ENCODE measurements around the gene GNG12.

The GNG12 gene

DNA sequence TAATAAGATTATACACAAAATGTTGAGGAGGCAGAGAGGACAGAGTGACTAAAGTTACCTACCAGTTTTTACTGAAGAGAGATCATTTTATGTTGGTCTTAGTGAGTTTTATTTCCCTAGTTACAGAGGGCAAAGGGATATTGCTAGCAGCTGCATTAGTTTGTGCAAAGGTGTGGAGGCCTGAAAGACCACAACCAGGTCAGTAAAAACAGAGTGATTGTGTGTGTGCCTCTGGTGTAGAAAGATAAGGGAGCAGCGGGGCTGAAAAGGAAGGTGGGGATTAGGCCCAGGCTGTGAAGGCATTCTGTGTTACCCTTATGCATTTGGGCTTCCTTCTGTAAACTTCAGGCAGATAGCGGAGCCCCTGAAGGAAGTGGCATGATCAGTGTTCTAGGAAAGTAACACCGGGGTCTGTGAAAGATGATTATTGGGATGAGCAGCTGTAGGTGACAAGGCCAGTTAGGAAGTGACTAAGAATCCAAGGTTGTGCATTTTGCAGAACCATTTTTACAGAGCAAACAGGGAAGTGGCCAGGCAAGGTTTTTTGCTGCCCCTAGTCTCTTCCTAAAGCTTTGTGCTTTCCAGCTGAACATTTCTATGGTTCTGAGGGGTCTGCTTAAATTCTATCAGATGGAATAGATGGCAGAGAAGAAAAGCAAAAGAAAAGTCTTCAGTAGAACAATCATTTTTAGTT, 144.6 kb downstream of the GNG12 start:
- H3K9me3 ChIP-seq (replicated peaks in 1 of 11): no peaks in the 10 kb centered on the region
- peaks cover 0 to 48% (median 22%) of the 10 kb centered on the region in 11 experiments; a peak in 16 of 22 replicates for H4K20me1 ChIP-seq
- TF ChIP-seq Cebpa-rat (IDR thresholded peaks at IDR 0.05): no peak
- peak overlapping the region in 3 of 11 experiments; percentile 1 to 21 (median 4); a peak in 2 of 22 replicates for H3K27ac ChIP-seq
- H3K9ac ChIP-seq: peak overlapping the region in 1 of 11 experiments; percentile 9; a peak in 2 of 22 replicates
- H3K4me1 ChIP-seq: peaks cover 22 to 40% (median 32%) of the 10 kb centered on the region in 10 experiments
- H3K4me2 ChIP-seq: peak overlapping the region in 10 of 11 experiments; percentile 10 to 92 (median 62); a peak in 17 of 22 replicates
- H3K27me3 ChIP-seq: no peaks in the 10 kb centered on the region
- H3K4me3 ChIP-seq: 0 out of 20 replicates have a peak overlapping the region, but pooled peaks of 1 of the 10 experiments have one; percentile 14
- peaks cover 0 to 34% (median 31%) of the 10 kb centered on the region in 11 experiments; a peak in 18 of 22 replicates for H3K36me3 ChIP-seq

DNA sequence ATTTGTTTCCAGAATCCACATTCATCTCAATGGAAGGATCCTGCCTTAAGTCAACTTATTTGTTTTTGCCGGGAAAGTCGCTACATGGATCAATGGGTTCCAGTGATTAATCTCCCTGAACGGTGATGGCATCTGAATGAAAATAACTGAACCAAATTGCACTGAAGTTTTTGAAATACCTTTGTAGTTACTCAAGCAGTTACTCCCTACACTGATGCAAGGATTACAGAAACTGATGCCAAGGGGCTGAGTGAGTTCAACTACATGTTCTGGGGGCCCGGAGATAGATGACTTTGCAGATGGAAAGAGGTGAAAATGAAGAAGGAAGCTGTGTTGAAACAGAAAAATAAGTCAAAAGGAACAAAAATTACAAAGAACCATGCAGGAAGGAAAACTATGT, 145.6 kb downstream of the GNG12 start:
- no peaks in the 10 kb centered on the region for H3K27me3 ChIP-seq
- peaks cover 0 to 34% (median 31%) of the 10 kb centered on the region in 11 experiments; a peak in 18 of 22 replicates for H3K36me3 ChIP-seq
- H3K27ac ChIP-seq: no peak overlapping the region
- peak overlapping the region in 9 of 10 experiments; percentile 81 to 99 (median 92); a peak in 13 of 20 replicates for H3K4me3 ChIP-seq
- TF ChIP-seq Cebpa-rat (IDR thresholded peaks at IDR 0.05): no peak
- H3K4me1 ChIP-seq: peaks cover 22 to 51% (median 32%) of the 10 kb centered on the region in 10 experiments
- H4K20me1 ChIP-seq: peaks cover 0 to 48% (median 22%) of the 10 kb centered on the region in 11 experiments; a peak in 16 of 22 replicates
- peak overlapping the region; percentile 79 to 92 (median 88) for H3K4me2 ChIP-seq
- peak overlapping the region in 1 of 11 experiments; percentile 93; a peak in 3 of 22 replicates for H3K9ac ChIP-seq
- no peaks in the 10 kb centered on the region for H3K9me3 ChIP-seq (replicated peaks in 1 of 11)

- Histone ChIP-seq H3K27me3 (no peaks in the 10 kb centered on the region), H4K20me1 (peaks cover 0 to 48% (median 22%) of the 10 kb centered on the region in 11 experiments; a peak in 16 of 22 replicates), H3K4me1 (peaks cover 22 to 53% (median 32%) of the 10 kb centered on the region in 10 experiments), H3K9me3 (replicated peaks in 1 of 11) (no peaks in the 10 kb centered on the region), H3K4me3 (peak overlapping the region; percentile 79 to 99 (median 91); a peak in 19 of 20 replicates), H3K9ac (peak overlapping the region in 10 of 11 experiments; percentile 83 to 95 (median 92); a peak in 18 of 22 replicates), H3K27ac (peak overlapping the region in 10 of 11 experiments; percentile 82 to 94 (median 90); a peak in 16 of 22 replicates), H3K4me2 (peak overlapping the region; percentile 79 to 92 (median 88)), H3K36me3 (peaks cover 0 to 34% (median 31%) of the 10 kb centered on the region in 11 experiments; a peak in 18 of 22 replicates)
- no peak for TF ChIP-seq Cebpa-rat (IDR thresholded peaks at IDR 0.05)
Measured at GRCh38 chr1:67687198-67687545, 146.1 kb downstream of the GNG12 start.

DNA sequence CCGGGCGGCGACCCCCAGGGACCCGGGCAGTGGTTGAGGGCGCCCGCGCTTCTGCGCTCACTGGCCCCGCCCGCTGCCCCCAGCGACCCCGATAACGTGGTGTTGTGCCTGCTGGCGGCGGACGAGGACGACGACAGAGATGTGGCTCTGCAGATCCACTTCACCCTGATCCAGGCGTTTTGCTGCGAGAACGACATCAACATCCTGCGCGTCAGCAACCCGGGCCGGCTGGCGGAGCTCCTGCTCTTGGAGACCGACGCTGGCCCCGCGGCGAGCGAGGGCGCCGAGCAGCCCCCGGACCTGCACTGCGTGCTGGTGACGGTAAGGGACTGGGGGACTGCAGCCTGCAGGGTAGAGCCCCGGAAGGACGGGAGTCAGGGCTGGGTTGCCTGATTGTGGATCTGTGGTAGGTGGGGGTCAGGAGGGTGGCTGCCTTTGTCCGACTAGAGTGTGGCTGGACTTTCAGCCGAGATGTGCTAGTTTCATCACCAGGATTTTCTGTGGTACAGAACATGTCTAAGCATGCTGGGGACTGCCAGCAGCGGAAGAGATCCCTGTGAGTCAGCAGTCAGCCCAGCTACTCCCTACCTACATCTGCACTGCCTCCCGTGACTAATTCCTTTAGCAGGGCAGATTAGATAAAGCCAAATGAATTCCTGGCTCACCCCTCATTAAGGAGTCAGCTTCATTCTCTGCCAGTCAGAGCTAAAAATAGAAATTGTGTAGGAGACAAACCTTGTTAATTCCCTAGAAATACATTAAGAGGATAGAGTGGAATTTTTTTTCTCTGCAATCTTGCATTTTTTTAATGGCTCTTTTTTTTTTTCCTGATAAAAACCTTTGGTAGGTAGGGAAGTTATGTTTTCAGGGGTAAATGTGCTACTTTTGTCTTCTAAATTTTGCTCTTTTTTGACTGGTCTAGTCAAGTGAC, 146.7 kb downstream of the GNG12 start:
- peak overlapping the region; percentile 79 to 99 (median 91) for H3K4me3 ChIP-seq
- no peaks in the 10 kb centered on the region for H3K9me3 ChIP-seq (replicated peaks in 1 of 11)
- peak overlapping the region; percentile 54 to 94 (median 90) for H3K27ac ChIP-seq
- H3K4me1 ChIP-seq: peaks cover 22 to 53% (median 32%) of the 10 kb centered on the region in 10 experiments
- peak overlapping the region; percentile 79 to 92 (median 88) for H3K4me2 ChIP-seq
- H4K20me1 ChIP-seq: peaks cover 0 to 48% (median 22%) of the 10 kb centered on the region in 11 experiments; a peak in 16 of 22 replicates
- 0 out of 22 replicates have a peak, but pooled peaks of 1 of the 11 experiments have one; percentile 19 for TF ChIP-seq Cebpa-rat (IDR thresholded peaks at IDR 0.05)
- H3K36me3 ChIP-seq: peaks cover 0 to 34% (median 31%) of the 10 kb centered on the region in 11 experiments; a peak in 18 of 22 replicates
- H3K27me3 ChIP-seq: no peaks in the 10 kb centered on the region
- peak overlapping the region; percentile 83 to 95 (median 91) for H3K9ac ChIP-seq

DNA sequence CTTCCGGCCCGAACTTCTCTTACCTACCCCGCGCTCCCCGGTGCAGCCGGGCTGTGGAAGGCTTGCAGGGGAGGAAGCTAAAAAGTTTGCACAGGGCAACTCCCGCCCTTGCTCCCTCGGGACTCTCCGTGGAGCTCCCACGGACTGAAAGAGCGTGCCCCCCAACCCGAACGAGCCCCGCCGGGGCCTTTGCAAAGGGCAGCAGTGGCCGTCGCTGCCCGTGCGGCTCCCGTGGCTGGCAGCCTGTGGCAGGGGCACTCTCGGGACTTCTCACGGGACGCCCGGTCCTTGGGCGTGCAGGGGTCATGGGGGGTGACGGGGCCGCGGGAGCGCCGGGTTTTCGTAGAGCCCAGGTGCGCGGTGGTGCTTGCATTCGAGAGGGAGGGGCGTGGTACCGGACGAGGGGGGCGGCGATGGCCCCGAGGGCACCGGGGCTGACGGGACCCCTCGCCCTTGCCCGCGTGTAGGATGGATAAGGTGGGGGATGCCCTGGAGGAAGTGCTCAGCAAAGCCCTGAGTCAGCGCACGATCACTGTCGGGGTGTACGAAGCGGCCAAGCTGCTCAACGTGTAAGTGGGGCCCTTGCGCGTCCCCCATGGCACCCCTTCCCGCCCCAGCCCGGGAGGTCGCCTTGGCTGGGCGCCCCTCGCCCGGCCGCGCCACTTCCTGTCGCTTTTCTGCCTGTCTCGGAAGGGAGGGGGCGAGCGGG, 147.6 kb downstream of the GNG12 start:
- Histone ChIP-seq H3K9ac (peak overlapping the region; percentile 83 to 95 (median 91)), H3K4me1 (peaks cover 22 to 53% (median 32%) of the 10 kb centered on the region in 10 experiments)

GRCh38 chr1:67685067-67685557, 148.2 kb downstream of the GNG12 start, which contains the start of gene GADD45A:
Gene GADD45A (plus strand): TSS chr1:67685201. CDS start chr1:67685495, 294 bp downstream.
- Histone ChIP-seq H3K4me2 (peak within 1 kb of the TSS; percentile 82 to 92 (median 88)), H3K9ac (peak within 1 kb of the TSS; percentile 83 to 95 (median 91)), H3K27ac (peak within 1 kb of the TSS; percentile 54 to 94 (median 90)), H3K36me3 (peaks cover 0 to 34% (median 30%) of the 10 kb centered on the region in 11 experiments; a peak in 18 of 22 replicates), H3K4me1 (peaks cover 22 to 53% (median 32%) of the 10 kb centered on the region in 10 experiments), H3K27me3 (no peaks in the 10 kb centered on the region), H3K4me3 (peak within 1 kb of the TSS; percentile 79 to 99 (median 91)), H4K20me1 (peaks cover 0 to 48% (median 22%) of the 10 kb centered on the region in 11 experiments; a peak in 16 of 22 replicates), H3K9me3 (replicated peaks in 1 of 11) (no peaks in the 10 kb centered on the region)
- TF ChIP-seq Cebpa-rat (IDR thresholded peaks at IDR 0.05): no peak

More for the DNA sequence above, 147.6 kb downstream of the GNG12 start:
- Histone ChIP-seq H3K27me3 (no peaks in the 10 kb centered on the region), H4K20me1 (peaks cover 0 to 48% (median 22%) of the 10 kb centered on the region in 11 experiments; a peak in 16 of 22 replicates), H3K9me3 (replicated peaks in 1 of 11) (no peaks in the 10 kb centered on the region), H3K4me2 (peak overlapping the region; percentile 79 to 92 (median 88)), H3K4me3 (peak overlapping the region; percentile 79 to 99 (median 91)), H3K36me3 (peaks cover 0 to 34% (median 31%) of the 10 kb centered on the region in 11 experiments; a peak in 18 of 22 replicates), H3K27ac (peak overlapping the region; percentile 54 to 94 (median 90))
- no peak for TF ChIP-seq Cebpa-rat (IDR thresholded peaks at IDR 0.05)

DNA sequence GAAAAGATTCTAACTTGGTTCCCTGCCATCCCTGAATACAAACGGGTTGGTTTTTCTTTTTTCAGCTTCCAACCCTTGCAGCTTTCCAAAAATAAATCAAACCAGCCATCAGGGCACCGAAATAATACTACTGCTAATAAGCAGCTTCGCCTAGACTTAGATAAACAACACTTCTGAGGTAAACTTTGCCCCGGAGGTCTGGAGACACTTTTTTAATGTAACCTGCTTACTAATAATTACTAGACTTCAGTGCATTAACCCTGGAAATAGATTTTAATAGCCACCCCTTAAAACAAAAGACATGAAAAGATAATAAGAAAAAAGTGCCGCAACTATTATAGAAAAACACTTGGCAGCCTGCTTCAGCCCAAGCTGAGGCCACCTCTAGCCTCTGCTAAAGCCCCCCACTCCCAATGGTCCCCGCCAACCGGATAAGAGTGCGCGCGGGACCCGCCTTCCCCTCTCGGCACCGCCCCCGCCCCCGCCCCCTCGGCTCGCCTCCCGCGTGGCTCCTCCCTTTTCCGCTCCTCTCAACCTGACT, 148.7 kb downstream of the GNG12 start:
- Histone ChIP-seq H3K4me3 (peak overlapping the region in 9 of 10 experiments; percentile 38 to 94 (median 42); a peak in 16 of 20 replicates), H4K20me1 (peaks cover 0 to 44% (median 22%) of the 10 kb centered on the region in 11 experiments; a peak in 16 of 22 replicates), H3K9ac (peak overlapping the region in 2 of 11 experiments; percentile 21 to 46; a peak in 2 of 22 replicates), H3K4me1 (peaks cover 22 to 52% (median 32%) of the 10 kb centered on the region in 10 experiments), H3K27me3 (no peaks in the 10 kb centered on the region), H3K9me3 (replicated peaks in 1 of 11) (no peaks in the 10 kb centered on the region), H3K27ac (no peak overlapping the region; a peak in 1 of 22 replicates), H3K4me2 (peak overlapping the region; percentile 65 to 85 (median 75)), H3K36me3 (peaks cover 0 to 29% (median 25%) of the 10 kb centered on the region in 11 experiments; a peak in 18 of 22 replicates)
- TF ChIP-seq Cebpa-rat (IDR thresholded peaks at IDR 0.05): no peak
